HG02588 (cell line): ENCODE measurements around the gene JPH4.

Experiments
- ATAC-seq: cut with Tn5 transposase; IDR thresholded peaks from one replicate; pipeline ENCODE4 v1.9.1; 2021; ENCODE audit warnings: mild to moderate bottlenecking, moderate library complexity; ENCODE audit not compliant: unreplicated experiment

The JPH4 gene

DNA sequence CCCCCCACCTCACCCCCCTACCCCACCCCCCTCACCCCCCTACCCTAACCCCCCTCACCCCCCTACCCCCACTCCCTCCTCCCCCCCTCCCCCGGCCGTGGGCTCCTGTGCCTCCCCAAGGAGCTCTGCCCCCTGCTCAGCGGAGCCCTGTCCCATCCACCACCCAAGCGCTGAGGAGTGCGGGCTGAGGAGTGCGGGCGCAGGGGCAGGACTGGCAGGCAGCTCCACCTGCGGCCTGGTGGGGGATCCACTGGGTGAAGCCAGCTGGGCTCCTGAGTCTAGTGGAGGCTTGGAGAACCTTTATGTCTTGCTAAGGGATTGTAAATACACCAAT is 2.3 kb upstream of the JPH4 start:
- ATAC-seq = no peak

GRCh38 chr14:23580152-23580926 is 1.7 kb upstream of the JPH4 start:
- ATAC-seq = no peak

GRCh38 chr14:23579739-23580138 is 1.1 kb upstream of the JPH4 start:
- no peak for ATAC-seq

DNA sequence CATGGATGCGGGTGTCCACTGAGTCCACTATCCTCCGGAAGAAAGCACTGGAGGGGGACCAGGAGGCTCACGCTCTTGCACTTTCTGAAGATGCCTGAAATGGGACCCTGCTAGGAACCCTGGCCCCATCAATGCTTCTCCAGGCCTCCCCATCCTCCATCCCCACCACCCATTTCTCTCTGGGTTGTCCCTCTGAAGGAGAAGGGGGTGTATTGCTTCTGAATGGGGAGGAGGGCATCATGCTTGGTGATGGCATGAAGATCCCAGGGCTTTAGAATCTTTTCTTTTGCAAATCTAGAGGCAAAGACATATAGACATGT is 681 bp upstream of the JPH4 start:
- ATAC-seq = no peak

DNA sequence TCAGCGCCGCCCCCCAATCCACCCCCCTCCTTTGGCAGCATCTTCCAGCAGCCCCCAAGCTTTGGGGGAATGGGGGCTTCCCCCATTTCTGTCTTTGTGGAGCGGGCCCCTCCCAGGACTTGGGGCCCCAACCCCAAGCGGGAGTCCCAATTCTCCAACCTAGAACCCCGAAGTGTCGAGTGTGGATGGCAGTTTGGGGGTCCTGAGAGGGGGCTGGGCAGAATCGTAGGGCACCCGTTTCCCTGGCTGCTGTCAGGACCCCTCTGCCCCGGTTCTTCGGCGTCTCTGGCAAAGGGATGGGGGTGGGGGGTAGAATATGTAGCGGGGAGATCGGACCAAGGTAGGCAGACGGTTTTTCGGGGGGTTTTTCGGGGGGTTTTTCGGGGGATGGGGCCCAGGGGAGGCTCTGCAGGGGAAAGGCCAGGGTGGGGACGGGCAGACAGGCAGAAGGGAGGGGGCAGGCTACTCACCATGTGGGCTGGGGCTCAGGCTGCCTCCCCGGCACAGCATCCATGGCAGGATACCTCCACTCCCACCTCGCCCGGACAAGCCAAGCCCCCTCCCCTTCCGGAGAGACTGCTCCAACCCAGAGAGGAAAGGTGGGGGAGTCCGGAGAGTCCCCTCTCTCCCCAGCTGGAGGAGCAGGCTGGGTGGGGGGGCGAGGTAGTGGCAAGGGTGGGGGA is 739 bp downstream of the JPH4 start:
- ATAC-seq = no peak

GRCh38 chr14:23577004-23577681 is 1.4 kb downstream of the JPH4 start:
- ATAC-seq = no peak

DNA sequence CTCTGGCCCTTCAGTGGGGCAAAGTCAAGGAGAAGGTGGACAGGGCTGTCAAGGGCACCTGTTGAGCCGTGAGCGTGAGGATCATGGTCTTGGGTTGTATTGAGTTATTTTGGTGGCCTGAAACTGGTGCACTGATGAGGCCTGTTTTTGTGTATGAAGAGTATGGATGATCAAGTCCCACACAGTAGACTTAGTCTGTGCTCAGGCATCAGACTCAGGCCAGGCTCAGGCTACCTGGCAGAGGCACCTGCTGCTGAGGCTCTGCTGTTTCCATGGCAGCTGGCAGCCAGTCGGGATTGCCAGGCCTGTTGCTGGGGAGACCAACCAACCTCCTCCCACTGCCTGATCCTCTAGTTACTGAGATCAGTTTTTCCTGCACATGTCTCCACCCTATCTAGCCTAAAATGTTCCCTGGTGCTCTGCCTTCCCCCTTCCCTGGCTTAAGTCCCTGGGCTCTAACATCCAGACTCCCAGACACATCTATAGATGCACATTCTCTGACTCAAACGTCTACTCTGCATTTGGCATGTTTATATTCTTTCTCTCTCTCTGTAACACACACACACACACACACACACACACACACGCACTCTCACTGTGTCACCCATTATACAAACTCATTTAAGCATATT is 5.1 kb downstream of the JPH4 start:
- no peak for ATAC-seq

DNA sequence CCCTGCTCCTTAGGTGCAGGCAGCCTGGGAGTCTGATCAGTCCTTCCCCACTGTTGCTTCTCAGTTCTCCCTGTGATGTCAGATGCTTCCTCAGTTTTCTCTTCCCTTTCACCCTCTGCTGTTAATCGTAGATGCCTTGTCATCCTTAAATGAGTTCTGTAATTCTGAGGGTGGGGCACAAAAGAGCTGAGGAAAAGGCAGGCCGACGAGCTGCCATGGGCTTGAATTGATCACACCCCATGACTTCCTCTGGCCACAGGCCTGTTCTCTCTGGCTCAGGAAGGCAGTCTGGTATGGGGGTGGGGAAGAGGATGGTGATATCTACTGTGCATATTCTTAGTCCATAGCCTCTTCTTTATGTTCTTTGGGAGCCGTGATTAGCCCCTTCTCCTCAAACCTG is 5.8 kb downstream of the JPH4 start:
- ATAC-seq = no peak

DNA sequence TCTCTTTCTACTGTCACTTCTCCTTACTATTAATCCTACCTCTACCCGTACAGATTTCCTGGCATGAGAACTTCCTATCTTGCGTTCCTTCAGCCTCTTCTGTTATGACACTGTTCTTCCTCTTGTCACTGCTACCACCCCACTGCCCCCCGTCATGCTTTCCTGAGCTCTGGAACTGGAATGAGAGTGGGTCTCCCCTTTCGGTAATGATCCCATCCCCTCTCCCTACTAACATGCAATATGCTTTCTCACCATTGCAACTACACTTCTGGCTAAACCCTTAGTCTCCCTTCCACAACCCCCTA is 6.1 kb downstream of the JPH4 start:
- ATAC-seq = no peak

DNA sequence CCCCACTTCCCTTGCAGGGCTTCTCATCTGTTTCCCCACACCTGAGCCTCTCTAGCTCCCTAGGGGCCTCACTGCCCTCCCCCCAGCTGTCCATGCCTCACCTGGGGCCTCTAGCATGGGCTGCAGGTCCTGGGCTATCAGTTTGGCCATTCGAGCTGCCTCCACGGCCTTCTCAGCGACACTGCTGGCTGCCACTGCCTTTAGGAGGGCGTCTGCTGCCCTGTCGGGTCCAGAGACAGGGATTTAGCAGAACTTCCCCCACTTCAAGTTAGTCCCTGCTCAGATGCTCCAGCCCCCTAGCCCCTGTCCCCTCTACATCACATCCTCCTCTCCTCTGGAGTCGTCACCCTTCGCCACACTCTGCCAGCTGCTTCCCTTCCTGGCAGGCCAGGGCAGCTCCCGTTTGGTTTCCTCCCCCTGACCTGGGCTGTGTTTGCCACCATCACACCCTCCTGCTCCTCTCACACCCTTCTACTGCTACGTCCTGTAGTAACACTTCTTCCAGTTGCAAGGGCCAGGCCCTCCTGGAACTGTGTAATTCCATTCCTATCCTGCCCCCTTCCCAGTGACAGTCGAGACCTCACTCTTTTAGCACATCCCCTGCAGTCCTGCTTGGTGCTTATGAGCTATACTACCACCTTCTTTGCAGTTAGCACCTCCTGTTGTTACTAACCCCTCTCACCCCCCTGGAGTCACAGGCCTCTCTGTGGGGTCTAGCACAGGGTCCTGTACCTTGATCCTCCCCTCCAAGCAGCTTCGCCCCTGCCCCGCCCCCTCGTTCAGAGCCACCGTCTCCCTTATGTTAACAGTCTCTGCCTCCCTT is 6.7 kb downstream of the JPH4 start:
- no peak for ATAC-seq

DNA sequence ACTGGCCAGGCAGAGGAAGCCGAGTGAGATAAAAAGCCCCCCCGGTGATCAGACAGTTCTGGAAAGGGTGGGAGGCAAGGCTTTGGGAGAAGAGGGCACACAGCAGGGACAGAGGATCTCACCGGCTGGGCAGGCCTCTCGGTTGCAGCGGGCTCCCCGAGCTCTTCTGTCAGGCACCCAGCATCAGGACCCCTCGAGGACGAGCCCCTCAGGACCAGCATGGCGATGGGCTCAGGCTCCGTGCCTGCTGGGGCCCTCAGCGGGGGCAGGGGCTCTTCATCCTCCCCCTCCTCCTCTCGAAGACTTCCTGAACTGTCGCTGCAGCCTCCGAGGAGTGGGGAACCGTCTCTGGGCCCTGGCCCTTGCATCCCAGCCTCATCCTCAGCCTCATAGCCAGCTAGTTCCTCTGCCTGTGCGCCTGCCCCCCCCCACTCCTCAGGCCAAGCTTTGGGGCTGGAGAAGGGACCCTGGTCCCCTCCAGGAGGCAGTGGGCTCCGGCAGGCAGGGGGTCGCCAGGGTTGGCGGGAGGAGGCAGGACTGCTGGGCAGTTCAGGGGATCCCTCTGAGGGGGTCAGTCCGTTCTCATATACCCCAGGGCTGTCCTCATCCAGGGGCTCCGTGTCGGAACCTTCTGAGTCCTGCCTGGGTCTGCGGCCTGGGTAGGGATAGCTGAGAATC is 7.6 kb downstream of the JPH4 start:
- no peak for ATAC-seq

- no peak for ATAC-seq
Measured at GRCh38 chr14:23569443-23570151, 9.0 kb downstream of the JPH4 start.

GRCh38 chr14:23568600-23569331 is 9.8 kb downstream of the JPH4 start:
- ATAC-seq = no peak

DNA sequence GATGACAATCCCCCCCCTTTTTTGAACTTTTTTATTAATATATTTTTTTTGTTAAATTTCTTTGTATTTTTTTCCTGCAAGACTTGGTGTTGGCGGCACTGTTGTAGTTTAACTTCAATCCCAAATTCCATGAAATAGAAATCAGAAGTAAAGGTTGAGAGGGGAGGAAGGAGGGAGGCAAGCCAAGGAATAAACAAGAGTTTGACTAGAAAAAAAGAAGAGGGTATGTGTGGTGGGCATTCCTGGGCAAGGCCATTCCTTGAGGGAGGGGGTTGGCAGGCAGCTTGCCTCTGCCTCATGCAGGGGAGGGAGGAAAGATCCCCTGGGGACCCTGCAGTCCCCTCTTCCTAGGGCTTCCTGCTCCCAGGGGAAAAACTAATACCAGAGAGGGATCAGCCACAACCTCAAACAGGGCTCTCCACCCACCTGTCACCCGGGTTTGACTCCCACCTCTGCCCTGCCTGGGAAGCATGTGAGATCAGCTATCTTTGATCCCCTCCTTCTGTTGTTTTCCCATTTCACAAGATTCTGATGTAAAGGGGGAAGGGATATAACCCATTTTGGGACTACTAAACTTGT is 10.5 kb downstream of the JPH4 start:
- ATAC-seq = no peak

- ATAC-seq = peak; percentile 92
Measured at GRCh38 chr14:23567186-23568020, 11.2 kb downstream of the JPH4 start, which contains the start of gene AP1G2. AP1G2 (minus strand) TSS chr14:23567791; CDS start chr14:23567314, 477 bp downstream.

GRCh38 chr14:23566778-23567185 is 11.8 kb downstream of the JPH4 start:
- ATAC-seq = no peak

DNA sequence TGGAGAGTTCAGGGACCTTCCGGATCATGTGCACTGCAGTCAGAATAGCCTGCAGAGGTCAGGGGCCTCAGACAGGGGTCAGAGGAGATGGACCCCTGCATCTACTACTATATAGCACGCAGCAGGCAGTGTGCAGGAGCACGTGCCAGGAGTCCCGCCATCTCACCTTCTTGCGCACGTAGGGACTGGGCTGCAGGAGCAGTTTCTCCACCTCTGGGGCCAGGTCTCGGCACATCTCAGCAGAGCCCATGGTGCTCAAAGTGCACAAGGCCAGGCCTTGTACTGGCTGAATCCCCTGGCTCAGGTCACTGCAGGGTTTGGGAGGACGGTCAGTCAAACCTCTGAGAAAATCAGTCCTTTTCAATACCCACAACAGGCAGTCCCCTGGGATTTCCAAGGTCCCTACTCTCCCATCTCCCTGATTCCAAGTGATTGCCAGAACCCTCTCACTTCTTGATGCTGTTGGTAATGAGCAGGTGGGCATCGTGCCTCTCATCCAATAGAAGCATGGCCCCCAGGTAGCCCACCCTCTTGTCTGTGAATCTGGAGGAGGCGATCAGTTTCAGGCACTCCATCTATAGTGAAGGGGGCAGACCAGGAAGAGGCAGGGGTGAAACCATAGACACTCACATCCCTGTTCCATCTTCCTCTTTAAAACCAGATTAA is 12.3 kb downstream of the JPH4 start:
- no peak for ATAC-seq
